Right ventricle myocardium superior (tissue), 1 donor: ENCODE data around the gene PRRT3. TPM values are rescaled to one million over a fixed set of nuclear protein-coding genes. Genes with fewer than 3 reads are reported as not detected.
"Not testable (repeated sequence)": the region's sequence is repeated elsewhere in the genome, so short reads cannot be mapped to it uniquely, and the experiment has no call there.

ENCODE experiments used
- ATAC-seq: fragments of 200-7000 bp; cut with Tn5 transposase; one replicate; pipeline ENCODE4 v1.9.1; 2020; ENCODE audit warnings: mild to moderate bottlenecking; ENCODE audit not compliant: poor library complexity
- DNase-seq: peaks from one replicate; pipeline ENCODE4 v3.0.0-alpha.2; 2020
- intact Hi-C: fragments of 100-400 bp; cut with DNase I; formaldehyde crosslinking; loops from one replicate; pipeline ENCODE4 v1.11.2; 2022
- total RNA-seq: library from RNA; stranded (reverse); fragmentation: NEBNext Ultra II Directional; extraction: Animal tissue kit (Norgen Biotek cat#: 25700); gene quantifications from one replicate; pipeline ENCODE4 v1.2.1, GENCODE V29; 2021
- donor health status: DM: no; HTN: yes; CAD: no; lungs with severe emphysema.

Gene PRRT3
- total RNA-seq, 1 donor from 2014 or later, result 0.46 TPM

DNA sequence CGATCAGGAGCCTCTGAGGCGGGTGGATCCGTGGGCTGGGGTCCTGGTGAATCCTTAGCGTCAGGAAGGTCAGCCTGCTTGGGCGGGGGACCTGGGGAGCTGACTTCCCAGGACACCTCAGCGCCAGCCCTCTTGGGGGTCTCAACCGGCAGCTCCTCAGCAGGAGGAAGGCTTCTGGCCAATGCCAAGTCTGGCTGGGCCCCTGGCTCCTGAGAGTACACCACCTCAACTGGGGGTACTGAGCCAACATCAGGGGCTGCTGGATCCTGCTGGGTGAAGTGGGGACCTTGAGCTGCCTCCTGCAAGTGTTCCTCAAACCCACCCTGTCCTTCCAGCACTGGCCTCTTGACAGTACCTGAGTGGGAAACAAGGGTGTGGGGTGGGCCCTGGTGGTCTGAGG lies 3.1 kb downstream of the PRRT3 start:
- intact Hi-C loops, result no loop called here
- ATAC-seq (no peak), DNase-seq (no peak)

DNA sequence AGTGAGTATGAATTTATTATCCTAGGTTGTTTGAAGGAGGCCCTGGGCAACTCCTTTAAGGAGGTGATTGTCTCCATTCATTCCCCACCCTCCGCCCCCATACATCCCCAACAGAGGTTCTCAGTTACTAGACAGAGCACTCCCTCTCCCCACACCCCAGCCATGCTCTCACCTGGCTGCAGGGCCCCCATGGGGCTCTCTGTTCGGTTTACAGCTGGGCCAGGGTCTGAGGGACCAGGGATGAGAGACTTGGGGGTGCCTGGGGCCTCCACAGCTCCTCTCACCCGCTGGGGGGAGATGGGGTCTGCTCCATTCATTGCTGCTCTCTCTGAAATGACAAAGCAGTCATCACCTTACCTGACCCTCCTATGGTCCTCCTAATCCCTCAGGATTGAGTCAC lies 3.6 kb downstream of the PRRT3 start:
- DNase-seq, result no peak
- intact Hi-C loops, result no loop called here
- no peak for ATAC-seq

DNA sequence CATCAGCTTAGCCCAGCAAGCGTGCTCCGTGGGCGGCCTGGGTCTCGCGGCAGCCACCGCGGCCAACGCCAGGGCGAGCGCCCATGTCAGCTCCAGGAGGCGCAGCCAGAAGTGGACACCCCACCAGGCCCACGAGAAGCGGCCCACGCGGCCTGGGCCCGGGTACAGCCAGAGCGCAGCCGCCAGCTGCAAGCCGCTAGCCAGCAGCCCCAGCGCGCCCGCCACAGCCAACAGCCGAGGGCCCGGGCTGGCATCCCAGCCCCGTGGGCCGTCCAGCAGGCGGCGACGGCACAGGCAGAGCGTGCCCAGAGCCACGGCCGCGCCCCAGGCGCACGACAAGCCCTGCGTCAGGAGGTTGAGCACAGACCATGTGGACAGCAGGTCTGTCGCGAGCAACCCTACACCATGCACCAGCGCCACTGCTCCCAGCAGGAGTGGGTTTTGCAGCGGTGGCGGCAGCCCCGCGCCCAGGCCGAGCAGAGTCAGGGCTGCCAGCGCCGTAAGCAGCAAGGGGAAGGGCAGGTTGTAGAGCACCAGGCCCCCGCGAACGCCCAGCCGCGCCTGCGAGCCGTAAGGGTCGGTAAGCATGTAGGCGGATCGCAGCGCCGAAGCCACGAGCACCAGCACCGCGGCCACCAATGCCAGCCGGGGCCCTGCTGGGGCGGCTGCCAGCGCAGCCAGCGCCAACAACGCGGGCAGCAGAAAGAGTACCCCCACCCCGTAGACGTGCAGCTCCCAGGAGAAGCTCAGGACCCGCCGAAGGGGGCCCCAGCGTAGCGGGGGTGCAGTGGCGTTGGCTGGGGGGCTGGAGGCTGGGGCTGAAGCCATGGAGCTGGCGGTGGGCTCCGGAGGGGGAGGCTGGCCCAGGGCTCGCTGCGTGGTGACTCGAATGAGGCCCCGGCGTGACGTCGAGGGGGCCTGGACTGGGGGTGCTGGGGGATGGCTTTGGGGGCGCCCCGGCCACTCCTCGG lies 4.9 kb downstream of the PRRT3 start:
- intact Hi-C loops, result no loop called here
- peak; percentile 89 for ATAC-seq

DNA sequence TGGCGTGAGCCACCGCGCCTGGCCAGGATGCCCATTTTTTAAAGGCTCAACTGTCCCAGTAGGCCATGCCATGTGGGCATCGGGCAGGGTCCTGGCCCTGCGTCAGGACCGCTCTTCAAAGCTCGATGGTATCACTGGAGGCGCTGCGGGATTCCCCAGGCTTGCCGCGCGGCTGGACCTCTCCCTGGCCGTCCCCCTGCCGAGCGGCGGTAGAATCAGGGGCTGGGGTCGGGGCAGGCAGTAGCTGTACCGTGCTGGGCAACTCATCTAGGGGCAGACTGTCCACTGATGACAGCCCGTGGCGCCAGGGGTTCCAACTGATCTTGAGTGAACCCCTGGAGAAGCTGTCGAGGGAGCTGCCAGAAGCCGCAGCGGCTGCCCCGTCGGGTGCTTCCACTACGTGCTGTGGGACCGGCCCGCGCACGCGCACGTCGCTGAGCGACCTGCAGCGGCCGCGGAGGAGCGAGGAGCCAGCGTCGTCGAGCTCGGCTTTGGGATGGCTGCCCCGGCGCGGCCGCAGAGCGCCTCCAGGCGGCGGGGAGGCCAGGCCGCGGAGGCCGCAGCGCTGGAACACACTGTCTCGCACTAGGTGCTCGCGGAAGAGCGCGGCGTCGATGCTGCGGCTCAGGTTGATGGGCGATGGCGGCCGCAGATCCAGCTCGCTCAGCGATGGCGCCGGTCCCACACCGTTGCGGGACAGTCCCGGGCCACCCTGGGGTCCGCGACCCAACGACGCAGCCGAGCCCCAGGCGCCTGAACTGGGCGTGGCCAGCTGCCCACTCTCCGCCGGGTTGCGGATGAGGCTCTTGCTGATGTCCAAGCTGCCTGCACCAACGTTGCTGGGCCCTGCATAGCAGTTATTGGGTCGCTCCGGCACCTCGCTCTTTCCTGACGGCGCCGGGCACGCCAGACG lies 5.8 kb downstream of the PRRT3 start:
- DNase-seq (peak; percentile 94), ATAC-seq (peak; percentile 92)
- intact Hi-C loops, result no loop called here

More for the DNA sequence above, 4.9 kb downstream of the PRRT3 start:
- DNase-seq, result peak; percentile 83

DNA sequence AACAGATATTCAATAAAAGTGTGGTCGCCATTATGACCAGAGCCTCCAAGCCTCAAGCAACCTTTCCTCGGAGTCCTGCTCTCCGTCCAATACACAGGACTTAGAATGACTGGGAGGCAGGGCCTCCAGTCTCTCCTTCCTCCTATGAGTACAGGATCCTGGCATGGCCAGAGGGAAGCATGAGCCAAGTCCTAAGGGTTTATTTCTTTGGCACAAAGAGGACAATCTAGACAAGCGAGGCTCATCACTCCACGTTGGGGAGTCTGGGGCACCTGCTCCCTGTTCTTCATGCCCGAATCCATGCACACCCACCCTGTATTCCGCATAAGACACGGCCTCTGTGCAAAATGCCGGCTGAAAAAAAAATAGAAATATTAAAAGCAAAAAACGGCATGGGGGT lies 6.8 kb downstream of the PRRT3 start:
- ATAC-seq (no peak), DNase-seq (no peak)
- intact Hi-C loops, result no loop called here

DNA sequence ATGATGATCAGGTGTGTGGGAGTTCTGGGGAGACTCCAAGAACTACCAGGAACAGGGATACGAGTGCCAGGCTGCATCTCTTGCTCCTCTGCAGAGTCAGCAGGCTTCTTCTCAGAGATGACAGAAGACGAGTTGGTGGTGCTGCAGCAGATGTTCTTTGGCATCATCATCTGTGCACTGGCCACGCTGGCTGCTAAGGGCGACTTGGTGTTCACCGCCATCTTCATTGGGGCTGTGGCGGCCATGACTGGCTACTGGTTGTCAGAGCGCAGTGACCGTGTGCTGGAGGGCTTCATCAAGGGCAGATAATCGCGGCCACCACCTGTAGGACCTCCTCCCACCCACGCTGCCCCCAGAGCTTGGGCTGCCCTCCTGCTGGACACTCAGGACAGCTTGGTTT lies 7.9 kb downstream of the PRRT3 start:
- no peak for DNase-seq
- ATAC-seq, result no peak
- intact Hi-C loops, result no loop called here

DNA sequence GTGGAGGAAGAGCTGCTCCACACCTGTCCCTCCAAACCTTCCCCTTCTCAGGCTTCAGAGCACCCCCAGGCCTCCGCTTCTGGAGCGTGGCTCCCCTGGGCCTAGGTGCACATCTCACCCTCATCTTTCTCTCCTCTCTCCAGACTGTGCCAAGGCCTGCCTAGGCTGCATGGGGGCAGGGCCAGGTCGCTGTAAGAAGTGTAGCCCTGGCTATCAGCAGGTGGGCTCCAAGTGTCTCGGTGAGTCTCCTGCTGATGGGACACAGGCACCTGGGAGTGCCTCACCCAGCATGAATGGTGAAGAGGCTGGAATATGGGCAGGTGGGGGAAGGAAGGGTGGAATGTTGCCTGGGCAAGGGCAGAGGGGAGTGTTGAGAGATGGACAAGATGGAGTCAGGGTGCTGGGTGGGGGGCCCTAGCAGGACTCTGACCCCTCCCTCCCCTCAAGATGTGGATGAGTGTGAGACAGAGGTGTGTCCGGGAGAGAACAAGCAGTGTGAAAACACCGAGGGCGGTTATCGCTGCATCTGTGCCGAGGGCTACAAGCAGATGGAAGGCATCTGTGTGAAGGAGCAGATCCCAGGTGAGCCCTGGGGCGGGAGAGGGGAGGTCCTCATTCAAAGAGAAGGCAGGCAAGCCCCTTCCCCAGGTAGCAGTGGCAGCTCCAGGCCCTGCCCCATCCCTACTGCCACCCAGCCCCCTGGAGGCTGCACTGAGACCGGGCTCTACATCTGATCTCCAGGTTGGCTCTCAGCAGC lies 9.1 kb downstream of the PRRT3 start:
- no peak for DNase-seq
- intact Hi-C loops, result no loop called here
- no peak for ATAC-seq

DNA sequence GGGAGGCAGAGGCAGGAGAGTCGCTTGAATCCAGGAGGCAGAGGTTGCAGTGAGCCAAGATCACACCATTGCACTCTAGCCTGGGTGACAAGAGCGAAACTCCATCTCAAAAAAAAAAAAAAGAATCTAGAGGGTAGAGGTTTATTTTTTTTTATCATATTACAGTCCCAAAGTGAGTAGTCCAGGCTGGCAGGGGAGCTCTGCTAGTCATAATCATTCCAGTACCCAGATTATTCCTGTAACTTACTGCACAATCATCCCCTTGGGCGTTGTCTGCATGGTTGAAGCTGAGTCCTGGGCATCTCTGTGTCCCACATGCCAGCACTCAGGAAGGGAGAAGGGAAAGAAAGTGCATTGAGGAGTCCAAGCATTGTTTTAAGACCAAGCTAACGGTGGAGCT lies 10.0 kb downstream of the PRRT3 start:
- intact Hi-C loops, result no loop called here
- DNase-seq (no peak), ATAC-seq (no peak)

DNA sequence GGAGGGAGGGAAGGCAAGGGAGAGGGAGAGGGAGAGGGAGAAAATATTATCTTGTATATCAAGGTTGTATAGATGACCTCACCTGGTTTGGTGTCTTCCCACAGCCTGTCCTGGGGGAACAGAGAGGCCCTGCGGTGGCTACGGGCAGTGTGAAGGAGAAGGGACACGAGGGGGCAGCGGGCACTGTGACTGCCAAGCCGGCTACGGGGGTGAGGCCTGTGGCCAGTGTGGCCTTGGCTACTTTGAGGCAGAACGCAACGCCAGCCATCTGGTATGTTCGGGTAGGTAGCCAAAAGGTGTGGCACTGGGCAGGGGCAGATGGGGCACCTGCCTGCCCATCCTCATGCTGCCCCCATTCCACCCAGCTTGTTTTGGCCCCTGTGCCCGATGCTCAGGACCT lies 11.5 kb downstream of the PRRT3 start:
- DNase-seq (no peak), ATAC-seq (no peak)
- intact Hi-C loops, result no loop called here

DNA sequence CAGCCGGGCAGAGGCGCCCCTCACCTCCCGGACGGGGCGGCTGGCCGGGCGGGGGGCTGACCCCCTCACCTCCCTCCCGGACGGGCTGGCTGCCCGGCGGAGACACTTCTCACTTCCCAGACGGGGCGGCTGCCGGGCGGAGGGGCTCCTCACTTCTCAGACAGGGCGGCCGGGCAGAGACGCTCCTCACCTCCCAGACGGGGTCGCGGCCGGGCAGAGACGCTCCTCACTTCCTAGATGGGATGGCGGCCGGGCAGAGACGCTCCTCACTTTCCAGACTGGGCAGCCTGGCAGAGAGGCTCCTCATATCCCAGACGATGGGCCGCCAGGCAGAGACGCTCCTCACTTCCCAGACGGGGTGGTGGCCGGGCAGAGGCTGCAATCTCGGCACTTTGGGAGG lies 12.3 kb downstream of the PRRT3 start:
- ATAC-seq, DNase-seq, intact Hi-C loops: not testable (repeated sequence)

DNA sequence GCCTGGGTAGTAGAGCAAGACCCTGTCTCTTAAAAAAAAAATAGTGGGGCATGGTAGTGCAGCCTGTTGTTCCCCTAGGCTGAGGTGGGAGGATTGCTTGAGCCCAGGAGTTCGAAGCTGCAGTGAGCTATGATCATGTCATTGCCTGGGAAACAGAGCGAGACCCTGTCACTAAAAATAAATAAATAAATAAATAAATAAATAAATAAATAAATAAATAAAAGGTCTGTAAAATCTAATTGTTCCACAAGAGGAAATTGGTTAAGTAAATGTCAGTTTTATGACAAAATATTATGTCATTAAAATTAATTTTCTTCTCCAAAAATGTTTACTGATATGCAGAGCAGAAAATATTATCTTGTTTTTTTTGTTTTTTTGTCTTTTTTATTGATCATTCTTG lies 13.2 kb downstream of the PRRT3 start:
- DNase-seq, result no peak
- intact Hi-C loops, result no loop called here
- ATAC-seq, result no peak

DNA sequence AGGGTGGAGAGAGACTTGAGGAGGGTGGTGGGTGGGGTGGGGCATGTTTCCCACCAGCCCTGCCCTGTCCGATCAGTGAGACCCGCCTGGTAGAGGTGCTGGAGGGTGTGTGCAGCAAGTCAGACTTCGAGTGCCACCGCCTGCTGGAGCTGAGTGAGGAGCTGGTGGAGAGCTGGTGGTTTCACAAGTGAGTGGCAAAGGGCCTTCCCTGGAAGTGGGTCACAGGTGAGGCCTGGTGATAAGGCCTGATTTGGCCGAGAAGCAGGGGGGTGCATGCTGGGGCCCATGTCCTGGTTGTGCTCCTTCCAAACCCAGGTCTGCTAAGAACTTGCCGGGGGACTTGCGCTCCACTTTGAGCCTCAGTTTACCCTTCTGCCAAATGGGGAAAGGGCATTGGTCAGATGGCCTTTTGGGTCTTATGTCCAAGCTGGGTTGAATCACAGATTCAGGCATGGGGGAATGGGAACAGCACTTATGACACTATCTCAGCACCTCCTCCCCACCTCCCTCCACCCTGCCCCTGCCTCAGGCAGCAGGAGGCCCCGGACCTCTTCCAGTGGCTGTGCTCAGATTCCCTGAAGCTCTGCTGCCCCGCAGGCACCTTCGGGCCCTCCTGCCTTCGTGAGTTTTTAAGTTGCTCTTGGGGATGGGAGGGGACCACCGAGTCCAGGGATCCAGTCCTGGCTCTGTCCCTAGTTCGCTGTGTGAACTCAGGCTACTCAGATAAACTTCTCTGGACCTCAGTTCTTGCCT lies 14.5 kb downstream of the PRRT3 start:
- DNase-seq (no peak), ATAC-seq (no peak)
- intact Hi-C loops, result no loop called here

DNA sequence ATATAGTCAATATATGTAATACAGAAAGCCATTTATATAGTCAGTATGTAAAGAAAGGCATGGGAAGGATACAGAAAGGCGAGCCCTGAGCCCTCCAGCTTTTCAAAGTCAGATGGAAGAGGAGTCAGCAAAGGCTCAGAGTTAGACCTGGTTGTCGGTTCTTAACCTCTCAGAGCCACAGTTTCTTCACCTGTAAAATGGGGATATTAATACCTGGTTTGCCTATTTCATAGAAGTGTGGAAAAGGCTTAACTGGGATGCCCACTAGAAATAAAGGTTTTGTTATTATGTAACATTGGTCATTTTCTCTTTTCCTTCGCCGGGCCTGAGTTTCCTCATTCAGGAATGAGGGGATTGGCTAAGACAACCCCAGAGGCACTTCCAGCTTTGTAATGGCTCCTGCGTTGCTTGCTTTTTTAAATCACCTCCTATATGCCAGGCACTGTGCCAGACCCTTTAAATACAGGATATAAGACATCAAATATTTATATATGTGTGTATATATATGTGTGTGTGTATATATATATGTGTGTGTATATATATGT lies 16.2 kb downstream of the PRRT3 start:
- no peak for DNase-seq
- intact Hi-C loops, result no loop called here
- no peak for ATAC-seq

DNA sequence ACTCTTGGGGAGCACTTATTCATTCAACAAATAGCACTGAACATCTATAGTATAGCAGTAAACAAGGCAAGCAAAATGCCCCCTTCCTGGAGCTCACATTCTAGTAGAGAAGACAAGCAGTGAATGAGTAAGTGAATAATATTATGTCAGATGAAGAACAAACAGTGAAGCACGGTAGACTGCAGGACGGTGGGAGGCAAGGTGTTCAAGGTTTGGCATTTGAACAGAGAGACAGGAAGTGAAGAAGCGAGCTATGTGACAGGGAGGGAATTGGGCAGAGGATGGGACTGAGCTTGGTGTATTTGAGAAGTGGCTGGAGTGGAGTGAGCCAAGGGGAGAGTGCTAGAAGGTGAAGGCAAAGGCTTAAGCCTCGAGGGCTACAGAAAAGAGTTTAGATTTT lies 17.2 kb downstream of the PRRT3 start:
- intact Hi-C loops, result no loop called here

DNA sequence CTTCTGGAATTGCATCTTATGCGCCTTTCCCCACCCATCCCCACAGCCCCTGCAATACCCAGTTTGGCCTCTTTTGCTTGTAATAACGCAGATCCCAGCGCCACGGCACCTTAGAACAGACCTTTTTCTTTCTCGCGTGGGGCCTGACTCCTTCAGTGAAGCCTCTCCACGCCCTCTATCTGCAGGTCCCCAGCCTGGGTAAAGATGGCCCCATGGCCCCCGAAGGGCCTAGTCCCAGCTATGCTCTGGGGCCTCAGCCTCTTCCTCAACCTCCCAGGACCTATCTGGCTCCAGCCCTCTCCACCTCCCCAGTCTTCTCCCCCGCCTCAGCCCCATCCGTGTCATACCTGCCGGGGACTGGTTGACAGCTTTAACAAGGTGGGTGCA lies 18.0 kb downstream of the PRRT3 start:
- ATAC-seq (no peak), DNase-seq (no peak)
- intact Hi-C loops, result no loop called here

More for the DNA sequence above, 17.2 kb downstream of the PRRT3 start:
- ATAC-seq (no peak), DNase-seq (no peak)

DNA sequence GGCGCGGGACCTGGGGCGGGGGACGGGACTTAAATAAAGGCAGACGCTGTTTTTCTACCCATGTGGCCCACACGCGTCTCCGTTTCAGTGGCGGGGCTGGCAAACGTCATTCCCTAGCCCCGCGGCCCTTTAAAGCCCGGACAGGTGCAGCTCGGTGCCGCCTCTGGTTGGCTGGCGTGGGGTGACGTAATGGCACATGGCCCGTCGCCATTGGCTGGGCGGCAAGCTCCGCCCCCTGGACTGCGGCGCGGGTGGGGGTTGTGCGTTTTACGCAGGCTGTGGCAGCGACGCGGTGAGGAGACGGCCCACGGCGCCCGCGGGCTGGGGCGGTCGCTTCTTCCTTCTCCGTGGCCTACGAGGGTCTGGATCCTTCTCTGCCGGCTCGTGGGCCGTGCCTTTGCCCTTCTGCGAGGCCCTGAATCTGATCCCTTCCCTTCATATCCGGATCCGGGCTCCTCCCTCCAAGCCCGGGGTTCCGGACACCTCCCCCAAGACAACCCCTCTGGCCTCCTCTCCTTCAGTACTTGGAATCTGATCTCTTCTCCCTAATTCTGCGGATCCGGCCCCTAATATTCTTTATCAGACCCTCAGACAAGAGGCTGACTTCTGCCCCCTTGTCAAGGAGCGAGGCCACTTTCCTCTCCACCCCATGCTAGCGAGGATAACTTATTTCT lies 18.5 kb downstream of the PRRT3 start, which contains the start of gene CRELD1:
Gene CRELD1 (plus strand): TSS at position 274 of the 674 bp plus-strand sequence. CDS start 605 bp downstream, outside the sequence.
- ATAC-seq, result peak; percentile 97
- intact Hi-C loops, result no loop called here
- DNase-seq, result peak; percentile 98

DNA sequence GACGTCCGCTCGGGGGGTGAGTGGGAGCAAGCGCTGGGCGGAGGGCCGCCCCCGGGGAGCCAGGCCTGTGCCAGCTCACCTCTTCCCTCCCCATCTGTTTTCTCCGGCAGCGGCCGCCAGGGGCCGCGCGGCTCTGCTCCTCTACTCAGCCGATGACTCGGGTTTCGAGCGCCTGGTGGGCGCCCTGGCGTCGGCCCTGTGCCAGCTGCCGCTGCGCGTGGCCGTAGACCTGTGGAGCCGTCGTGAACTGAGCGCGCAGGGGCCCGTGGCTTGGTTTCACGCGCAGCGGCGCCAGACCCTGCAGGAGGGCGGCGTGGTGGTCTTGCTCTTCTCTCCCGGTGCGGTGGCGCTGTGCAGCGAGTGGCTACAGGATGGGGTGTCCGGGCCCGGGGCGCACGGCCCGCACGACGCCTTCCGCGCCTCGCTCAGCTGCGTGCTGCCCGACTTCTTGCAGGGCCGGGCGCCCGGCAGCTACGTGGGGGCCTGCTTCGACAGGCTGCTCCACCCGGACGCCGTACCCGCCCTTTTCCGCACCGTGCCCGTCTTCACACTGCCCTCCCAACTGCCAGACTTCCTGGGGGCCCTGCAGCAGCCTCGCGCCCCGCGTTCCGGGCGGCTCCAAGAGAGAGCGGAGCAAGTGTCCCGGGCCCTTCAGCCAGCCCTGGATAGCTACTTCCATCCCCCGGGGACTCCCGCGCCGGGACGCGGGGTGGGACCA lies 19.2 kb downstream of the PRRT3 start:
- ATAC-seq (peak; percentile 85), DNase-seq (peak; percentile 89)
- intact Hi-C loops, result no loop called here
